ENCODE results near the gene PITPNB.

PITPNB gene

DNA sequence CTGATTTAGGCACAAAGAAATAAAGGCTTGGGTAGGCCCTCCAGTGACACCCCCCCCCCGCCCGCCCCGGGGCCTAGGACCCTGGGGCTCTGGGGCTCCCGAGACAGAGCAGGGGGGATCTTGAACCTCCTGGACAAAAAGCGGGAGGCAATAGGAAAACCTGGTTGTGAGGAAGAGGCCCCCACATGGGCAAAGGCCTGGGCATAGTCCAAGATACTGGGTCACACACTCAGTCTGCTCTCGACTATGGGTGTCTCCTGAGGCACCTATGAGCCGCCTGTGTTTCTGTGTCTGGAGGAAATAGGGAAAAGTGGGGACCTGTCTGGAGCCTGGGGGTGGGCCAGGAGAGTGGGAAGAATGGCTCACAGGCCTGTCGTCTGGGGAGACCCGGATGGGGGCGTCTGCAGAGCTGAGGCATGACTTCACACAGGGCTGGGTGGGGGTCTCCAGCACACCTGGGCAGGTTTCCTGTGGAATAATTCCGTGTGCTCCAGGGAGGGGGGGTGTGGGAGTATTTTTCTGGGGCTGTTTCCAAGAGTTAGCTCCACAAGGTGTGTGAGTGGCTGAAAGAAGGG is 115.1 kb downstream of the PITPNB start:
- DNase-seq (ENCODE audit: low read depth, low spot score): no peak

DNA sequence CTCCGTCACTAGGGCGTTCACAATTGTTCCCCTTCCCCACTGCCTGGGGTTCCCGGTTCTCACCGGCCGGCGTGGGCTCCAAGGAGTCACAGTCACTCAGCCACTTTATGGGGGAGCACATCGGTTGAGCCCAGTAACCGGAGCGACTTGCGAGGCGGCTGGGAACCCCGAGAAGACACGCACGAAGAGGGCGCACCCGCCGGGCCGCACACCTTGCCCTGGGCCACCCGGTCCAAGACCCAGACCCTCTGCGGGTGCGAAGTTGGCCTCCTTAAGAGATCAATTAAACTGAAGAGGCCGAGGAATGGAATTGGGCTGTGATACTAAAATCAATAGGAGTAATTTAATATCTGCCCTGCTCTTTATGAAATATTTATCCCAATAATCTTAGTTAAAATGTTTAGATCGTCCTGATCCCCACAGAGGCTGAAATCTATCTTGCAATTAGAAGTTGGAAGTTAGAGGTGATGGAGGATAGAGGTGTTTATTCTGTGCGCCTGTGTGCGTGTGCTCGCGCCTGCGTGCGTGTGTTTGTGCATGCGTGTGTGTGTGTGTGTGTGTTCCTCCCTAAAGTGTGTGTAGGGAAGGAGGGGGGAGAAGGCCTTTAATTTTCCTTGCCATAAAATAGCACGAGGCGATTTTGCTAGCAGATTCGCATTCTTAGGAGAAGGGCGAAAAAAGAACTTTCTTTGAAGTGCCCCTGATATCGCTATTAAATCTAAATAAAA is 116.5 kb downstream of the PITPNB start:
- DNase-seq (ENCODE audit: low read depth, low spot score): no peak
